Tibial nerve (tissue), 4 donors: ENCODE measurements around the gene PRR15L. TPM values are rescaled to one million over a fixed set of nuclear protein-coding genes. Genes with fewer than 3 reads are reported as not detected.

Experiments
- total RNA-seq, 4 donors: library from RNA; depleted of rRNA; stranded (reverse); fragments of >200 nt; gene quantifications; one replicate each; pipeline ENCODE4 v1.1.0, GENCODE V29; 2016

Gene PRR15L
- total RNA-seq, 4 donors from 2014 or later: not detected

Other genes starting within 250 kb of the PRR15L start
- gene TBX21, start 224.6 kb downstream of the PRR15L start, total RNA-seq: 1 to 10 TPM in 3 of 4 donors, not detected in 1; 1.9 to 3.3 (median 2.1) TPM
- 10 to 100 TPM in 2 of 4 donors, 1 to 10 TPM in 2; 8.6 to 19.5 (median 11.2) TPM for gene OSBPL7, start 136.1 kb downstream of the PRR15L start, total RNA-seq
- gene MRPL10, start 126.3 kb downstream of the PRR15L start, total RNA-seq: 10 to 100 TPM; 23.4 to 33.4 (median 29.9) TPM
- gene LRRC46, start 126.2 kb downstream of the PRR15L start, total RNA-seq: under 1 TPM in 1 of 4 donors, not detected in 3; 0.60 TPM
- gene SCRN2, start 116.6 kb downstream of the PRR15L start, total RNA-seq: 10 to 100 TPM; 49.8 to 68.6 (median 56.6) TPM
- gene SP6, start 106.7 kb downstream of the PRR15L start, total RNA-seq: 1 to 10 TPM in 1 of 4 donors, under 1 TPM in 3; 0.30 to 1.3 (median 0.71) TPM
- gene SP2, start 61.6 kb downstream of the PRR15L start, total RNA-seq: 1 to 10 TPM; 5.9 to 7.2 (median 7.1) TPM
- gene PNPO, start 16.3 kb downstream of the PRR15L start, total RNA-seq: 10 to 100 TPM; 36.0 to 56.8 (median 51.2) TPM
- gene CDK5RAP3, start 13.2 kb upstream of the PRR15L start, total RNA-seq: 100 to 1,000 TPM; 163 to 310 (median 200) TPM
- 10 to 100 TPM; 40.5 to 73.9 (median 62.2) TPM for gene COPZ2, start 79.9 kb upstream of the PRR15L start, total RNA-seq
- gene NFE2L1, start 90.5 kb upstream of the PRR15L start, total RNA-seq: 100 to 1,000 TPM; 216 to 327 (median 255) TPM
- gene CBX1, start 143.6 kb upstream of the PRR15L start, total RNA-seq: 10 to 100 TPM; 24.0 to 59.0 (median 28.9) TPM
- gene SNX11, start 149.9 kb upstream of the PRR15L start, total RNA-seq: 10 to 100 TPM; 10.0 to 17.2 (median 16.2) TPM